DMS114 treated with DMSO at 0.1 percent for 48 hours (cell line): ENCODE measurements around the gene HOXA7.

Experiments used
- DNase-seq: peaks from one replicate; lab custom pipeline; 2025; ENCODE audit not compliant: unreplicated experiment; lab: John Stamatoyannopoulos, UW

HOXA7 gene

DNA sequence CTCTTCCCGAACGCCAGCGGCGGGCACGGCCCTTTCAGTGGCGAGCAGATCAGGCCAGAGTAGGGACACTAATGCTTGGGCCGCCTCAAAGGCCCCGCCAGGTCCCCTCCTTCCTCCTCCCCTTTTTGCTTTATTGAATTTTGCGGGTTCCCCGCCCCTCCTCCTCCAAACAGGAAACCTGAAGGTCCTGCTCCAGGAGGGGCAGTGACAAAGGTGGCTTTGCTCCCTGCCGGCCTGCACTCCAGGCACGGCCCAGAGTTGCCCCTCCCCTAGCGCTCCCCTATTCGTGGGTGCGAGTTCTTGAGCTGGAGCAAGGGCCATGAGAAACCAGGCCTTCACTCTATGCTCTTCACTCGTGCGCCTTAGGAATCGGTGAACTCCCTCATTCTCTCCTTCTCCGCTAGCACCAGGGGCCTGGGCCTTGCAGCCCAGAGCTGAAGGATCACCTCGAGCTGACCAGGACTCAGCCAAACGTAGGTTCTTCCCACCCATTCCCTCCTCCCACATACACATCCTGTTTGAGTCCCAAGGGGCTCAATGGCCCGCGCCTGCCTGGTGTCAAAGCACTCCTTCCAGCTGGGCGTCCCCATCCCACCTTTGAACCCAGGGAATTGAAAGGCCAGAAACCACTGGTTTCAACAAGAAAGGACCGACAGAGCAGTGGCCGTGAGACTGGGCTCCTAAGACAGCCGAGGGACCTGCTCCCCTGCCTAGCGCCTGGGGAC, 8.3 kb downstream of the HOXA7 start:
- DNase-seq: no peak

GRCh38 chr7:27147199-27148030, 9.1 kb downstream of the HOXA7 start, which contains the start of gene HOXA6:
Gene HOXA6, minus strand, starts transcription at chr7:27147774. Its CDS starts 25 bp downstream, at chr7:27147749.
- DNase-seq: no peak

DNA sequence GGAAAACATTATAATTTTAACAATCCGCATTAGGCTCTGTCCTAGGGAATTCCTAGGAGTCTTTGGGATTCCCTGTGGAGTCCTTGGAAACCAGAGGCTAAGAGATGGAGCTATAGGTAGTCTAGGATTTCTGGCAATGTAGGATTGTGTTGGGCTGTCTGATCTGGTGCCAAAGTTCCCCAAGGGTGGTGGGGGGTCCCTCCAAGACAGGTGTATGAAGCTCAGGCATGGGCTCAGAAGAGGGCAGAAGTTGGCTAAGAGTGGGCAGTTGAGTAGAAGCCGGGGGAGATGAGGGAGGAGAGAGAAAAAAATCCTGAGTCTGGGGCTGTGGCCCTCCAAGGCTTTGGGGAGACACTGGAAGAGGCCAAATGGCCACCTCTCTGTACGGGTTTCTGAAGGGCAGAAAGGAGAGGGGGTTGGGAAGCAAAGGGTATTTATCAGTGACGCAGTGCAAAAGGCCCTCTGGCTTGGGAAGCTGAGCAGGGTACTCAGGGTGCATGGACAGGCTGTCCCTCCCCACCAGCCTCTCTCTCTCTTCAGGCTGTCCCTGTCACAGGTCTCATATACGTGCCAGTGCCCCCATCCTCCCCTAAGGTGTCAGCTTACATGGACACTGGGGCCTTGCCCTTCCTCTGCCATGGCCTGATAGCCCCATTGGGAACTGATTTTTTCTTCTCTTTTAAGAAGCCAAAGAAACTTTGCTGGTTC, 9.8 kb downstream of the HOXA7 start:
- no peak for DNase-seq

DNA sequence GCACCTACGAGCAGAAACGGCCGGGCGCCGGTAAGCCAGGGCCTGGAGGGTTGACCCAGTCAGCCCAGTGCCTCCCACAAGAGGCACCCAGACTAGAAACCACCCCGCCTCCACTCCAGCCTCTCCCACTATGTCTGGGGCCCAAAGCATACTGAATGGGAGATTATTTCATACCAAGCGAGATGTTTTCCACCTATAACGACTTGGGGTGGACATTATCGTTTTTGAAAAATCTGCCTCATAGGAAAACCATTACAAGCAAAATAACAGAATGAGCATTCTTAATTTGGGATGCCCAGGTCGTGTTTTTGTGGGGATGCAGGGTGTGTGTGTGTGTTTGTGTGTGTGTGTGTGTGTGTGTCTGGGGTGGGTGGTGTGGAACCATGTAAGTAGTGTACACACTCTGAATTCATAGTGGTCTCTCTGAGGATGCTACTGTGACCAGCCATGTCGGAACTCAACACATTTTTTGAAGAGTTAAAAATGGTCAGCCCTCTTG, 10.5 kb downstream of the HOXA7 start:
- DNase-seq: no peak

GRCh38 chr7:27145165-27145913, 11.1 kb downstream of the HOXA7 start:
- DNase-seq: no peak

- no peak for DNase-seq
These were observed 11.7 kb downstream of the HOXA7 start for GRCh38 chr7:27144781-27145164.

- DNase-seq: no peak
These were observed 12.3 kb downstream of the HOXA7 start for GRCh38 chr7:27143950-27144780.

- DNase-seq: peak; percentile 95
These were observed 13.2 kb downstream of the HOXA7 start, which contains the start of gene HOXA5 for GRCh38 chr7:27143023-27143949. Gene HOXA5, minus strand, starts transcription at chr7:27143681. Its CDS starts 74 bp downstream, at chr7:27143607.

DNA sequence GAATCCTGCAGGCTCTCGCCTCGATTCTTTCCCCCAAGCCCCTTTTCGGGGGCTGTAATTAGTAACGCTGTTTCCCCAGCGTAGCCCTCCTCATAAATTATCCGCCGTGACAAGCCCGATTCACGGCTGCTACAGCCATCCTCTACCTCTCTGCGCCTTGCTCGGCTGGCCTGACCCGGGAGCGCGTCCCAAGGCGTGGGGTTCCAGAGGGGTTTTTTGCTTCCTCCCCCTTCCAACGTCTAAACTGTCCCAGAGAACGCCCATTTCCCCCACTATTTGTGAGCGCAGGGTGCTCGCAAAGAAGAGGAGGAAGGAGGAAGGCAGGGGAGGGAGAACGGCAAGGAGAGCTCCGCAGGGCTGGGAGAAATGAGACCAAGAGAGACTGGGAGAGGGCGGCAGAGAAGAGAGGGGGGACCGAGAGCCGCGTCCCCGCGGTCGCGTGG, 13.9 kb downstream of the HOXA7 start:
- no peak for DNase-seq

GRCh38 chr7:27141923-27142579, 14.4 kb downstream of the HOXA7 start:
- DNase-seq: no peak

- no peak for DNase-seq
These were observed 15.1 kb downstream of the HOXA7 start for GRCh38 chr7:27141137-27141922.

- DNase-seq: no peak
These were observed 16.2 kb downstream of the HOXA7 start for GRCh38 chr7:27140126-27140857.

DNA sequence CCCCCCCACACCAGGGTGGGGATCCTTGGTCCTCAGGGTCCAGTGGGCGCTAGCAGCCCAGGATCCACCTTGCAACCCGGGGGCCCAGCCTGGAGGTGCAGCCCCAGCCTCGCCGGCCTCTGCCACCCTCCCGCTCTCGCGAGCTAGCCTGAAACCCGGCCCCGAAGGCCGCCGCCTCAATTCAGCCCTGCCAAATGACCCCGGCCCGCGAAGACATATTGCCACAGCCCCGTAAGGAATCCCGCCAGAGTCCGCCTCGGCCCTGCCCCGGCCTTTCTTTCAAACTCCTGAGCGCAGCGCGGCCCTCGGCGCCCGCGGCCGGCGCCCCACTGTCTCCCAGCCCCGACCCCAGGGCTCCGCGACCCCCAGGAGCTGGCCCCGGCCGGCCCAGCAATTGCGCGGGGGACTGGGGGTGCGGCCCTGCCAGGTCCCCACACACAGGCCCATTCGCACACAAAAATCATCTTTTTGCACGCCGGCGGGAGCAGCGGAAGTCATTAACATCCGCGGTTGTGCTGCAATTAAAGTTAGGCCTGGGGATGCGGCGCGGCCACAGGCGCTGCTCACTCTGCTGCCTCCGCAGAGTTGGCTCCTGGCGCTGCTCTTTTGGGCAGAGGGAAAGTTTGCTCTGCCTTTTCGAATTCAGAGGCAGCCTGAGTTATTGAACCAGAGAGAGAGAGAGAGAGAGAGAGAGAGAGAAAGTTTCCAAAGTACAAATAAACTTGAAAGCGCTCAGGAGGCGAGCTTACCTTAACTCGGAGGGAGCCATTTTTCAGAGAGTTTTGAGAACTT, 16.9 kb downstream of the HOXA7 start:
- DNase-seq: no peak

DNA sequence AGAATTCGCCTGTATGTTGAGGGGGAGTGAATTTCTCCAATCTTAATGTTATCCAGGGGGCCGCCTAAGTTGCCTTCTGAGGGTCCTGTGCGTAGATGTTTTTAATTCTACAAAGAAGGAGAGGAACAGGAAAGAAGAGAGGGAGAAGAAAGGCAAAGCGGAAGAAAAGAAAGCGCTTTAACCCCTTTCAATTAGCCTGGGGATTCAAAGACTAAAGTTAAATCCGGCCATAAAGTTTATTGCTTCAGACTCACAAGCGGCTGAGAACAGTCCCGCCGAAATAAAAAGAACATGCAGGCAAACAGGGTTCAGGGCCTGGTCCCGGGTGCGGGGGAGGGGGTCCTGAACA, 17.5 kb downstream of the HOXA7 start:
- no peak for DNase-seq

DNA sequence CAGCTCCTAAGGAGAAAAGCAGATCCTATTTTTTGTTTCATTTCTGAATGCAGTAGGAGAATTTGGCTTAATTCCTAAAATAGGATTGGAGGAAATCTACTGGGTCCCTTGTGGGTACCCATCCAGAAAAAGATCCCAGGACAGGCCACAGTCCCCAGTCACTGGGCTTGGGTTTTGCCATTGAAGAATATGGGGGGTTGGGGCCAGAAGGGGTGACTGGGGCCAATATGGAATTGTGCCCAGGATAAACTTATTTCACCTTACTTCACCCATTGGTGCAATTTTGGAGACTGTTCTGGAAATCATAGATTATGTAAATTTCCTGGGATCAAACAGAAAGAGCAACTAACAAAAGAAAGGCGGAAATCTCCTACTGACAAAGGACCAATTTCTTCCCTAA, 18.0 kb downstream of the HOXA7 start:
- DNase-seq: no peak
